GM12892 (cell line): ENCODE results near the gene KRT32.

Experiments used
- POLR2A ChIP-seq: IDR thresholded peaks from 2 replicates; pipeline ENCODE4 v1.6.1; 2011; ENCODE audit warnings: low read depth, low read length, control low read depth
- POLR2AphosphoS5 ChIP-seq: IDR thresholded peaks from 2 replicates; pipeline ENCODE4 v1.6.1; 2011; ENCODE audit warnings: low read depth, low read length, control low read depth

DNA sequence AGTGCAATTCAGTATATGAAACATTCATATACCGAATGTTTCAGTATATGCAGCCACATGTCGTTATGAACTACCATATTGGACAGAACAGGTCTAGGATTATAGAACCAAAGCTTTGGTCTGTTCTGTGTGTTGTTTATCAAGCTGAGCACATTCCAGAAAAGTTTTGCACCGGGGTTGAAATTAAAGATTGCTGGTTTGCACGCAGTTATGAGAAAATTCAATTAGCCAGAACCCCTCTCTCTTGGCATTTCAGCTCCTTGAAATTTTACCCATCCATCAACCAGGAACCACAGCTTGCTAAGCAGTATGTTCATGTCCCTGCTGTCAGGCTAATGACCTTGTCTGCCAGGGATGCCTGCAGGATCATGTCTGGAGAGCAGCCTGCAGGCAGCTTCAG is 9.5 kb downstream of the KRT32 start:
- TF ChIP-seq POLR2A (no peak), POLR2AphosphoS5 (no peak)
